Omental fat pad (tissue), 4 donors: Measurements from ENCODE around the gene CPN1. TPM values are rescaled to one million over a fixed set of nuclear protein-coding genes. Genes with fewer than 3 reads are reported as not detected.
"Not testable (repeated sequence)": the region's sequence is repeated elsewhere in the genome, so short reads cannot be mapped to it uniquely, and the experiment has no call there.

Source experiments
- ATAC-seq: fragments of 150-250 bp; one replicate; pipeline ENCODE4 v1.9.1; 2016; ENCODE audit warnings: mild to moderate bottlenecking, moderate library complexity; ENCODE audit not compliant: low FRiP score
- DNase-seq: peaks from one replicate; pipeline ENCODE4 v3.0.0-alpha.2; 2019; ENCODE audit warnings: low spot score
- CTCF ChIP-seq, 3 donors: fragments of 450-650 bp; IDR thresholded peaks; one replicate each; pipeline ENCODE4 v1.5.1; 2016 to 2017; ENCODE audit warnings: antibody characterized with exemption in 3 of 3, mild to moderate bottlenecking in 3 of 3, moderate library complexity in 2 of 3
- total RNA-seq, 4 donors: library from RNA; depleted of rRNA; stranded (reverse); fragments of >200 nt; gene quantifications; one replicate each; pipeline ENCODE4 v1.1.0, GENCODE V29; 2016

CPN1 gene
- total RNA-seq, 4 donors from 2014 or later = not detected

DNA sequence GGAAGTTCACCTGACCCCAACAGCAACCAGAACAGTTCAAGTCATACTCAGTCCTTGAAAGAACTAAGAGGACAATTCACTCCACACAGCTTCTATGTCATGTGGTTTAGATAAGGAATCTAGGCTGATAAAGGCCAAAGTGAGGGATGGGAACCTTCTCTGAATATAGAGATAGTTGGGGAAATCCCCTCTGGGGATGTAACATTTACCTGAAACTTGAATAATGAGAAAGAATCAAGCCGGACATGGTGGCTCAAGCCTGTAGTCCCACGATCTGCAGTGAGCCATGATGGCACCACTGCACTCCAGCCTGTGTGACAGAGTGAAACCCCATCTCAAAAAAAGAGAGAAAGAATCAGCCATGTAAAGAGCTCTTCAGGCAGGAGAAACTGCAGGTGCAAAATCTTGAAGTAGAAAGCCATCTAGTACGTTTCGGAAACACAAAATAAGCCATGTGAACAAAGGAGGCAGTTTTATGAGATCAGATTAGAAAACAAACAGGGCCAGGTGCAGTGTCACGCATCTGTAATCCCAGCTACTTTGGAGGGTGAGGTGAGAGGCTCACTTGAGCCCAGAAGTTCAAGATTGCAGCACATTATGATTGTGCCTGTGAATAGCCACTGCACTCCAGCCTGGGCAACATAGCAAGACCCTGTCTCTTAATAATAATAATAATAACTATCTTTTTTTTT, 67.5 kb downstream of the CPN1 start:
- no peak for TF ChIP-seq CTCF (IDR thresholded peaks at IDR 0.05)
- DNase-seq (no peak), ATAC-seq (no peak)

DNA sequence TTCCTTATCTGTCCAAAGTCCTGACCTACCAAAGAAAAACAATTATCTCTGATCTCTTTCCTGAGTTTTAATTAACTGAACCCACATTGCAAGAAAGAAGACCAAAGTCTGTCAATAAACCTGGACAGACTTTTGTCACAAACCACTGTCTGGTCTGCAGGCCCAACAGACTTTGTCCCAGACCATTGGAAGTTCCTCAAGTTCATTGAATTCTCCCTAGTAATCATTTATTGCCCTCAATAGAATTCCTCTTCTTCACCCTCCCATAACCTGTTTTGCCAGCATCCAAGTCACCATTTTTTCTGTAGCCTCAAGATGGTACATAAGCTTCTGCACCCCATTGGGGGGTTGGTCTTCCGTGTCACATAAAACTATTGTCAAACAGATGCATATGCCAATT, 68.0 kb downstream of the CPN1 start:
- DNase-seq (no peak), ATAC-seq (no peak)
- no peak for TF ChIP-seq CTCF (IDR thresholded peaks at IDR 0.05)

DNA sequence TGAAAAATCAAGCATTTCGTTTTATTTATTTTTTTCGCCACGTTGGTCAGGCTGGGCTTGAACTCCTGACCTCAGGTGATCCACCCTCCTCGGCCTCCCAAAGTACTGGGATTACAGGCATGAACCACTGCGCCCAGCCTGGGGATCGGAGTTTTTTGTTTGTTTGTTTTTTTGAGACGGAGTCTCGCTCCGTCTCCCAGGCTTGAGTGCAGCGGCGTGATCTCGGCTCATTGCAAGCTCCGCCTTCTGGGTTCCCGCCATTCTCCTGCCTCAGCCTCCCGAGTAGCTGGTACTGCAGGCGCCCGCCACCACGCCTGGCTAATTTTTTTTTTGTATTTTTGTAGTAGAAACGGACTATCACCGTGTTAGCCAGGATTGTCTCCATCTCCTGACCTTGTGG, 69.8 kb downstream of the CPN1 start:
- not testable (repeated sequence) for DNase-seq, ATAC-seq

DNA sequence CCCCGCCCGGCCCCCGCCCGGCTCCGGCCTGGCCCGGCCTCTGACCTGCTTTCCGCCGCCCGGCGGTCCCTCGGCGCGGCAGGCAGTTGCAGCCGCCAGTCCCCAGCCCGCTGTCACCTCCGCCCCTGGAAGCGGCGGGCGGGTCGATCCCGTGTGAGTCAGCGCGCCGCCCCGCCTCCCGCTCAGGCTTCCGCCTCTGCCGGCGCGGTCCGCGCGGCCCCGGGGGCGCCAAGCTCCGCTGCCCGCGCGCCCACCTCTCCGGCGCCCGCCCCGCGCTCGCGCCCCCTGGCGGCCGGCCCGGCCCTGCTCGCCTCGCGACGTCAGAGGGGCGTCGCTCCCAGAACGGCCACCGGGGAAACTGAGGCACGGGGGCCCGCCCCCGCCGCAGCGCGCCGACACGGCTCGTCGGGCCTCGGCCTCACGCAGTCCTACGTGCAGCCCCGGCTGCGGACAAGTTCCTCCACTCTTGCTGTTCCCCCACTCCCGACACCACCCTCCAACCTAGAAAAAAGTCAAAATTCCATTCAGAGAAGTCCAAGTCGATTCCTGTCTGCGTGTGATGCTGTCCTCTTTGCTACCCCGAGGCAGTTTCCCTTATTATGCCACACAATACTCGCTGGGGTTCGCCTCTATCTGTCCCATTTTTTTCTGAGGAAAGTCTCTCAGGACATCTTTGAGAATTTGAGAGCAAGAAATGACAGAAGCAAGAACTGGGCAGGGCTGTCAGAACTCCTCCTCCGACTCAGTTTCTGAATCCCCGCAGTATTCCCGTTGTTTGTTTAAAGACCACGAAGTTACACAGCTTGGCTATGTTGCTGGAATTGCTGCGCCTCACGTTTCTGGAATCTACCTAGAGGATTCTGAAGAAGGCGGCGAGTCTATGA, 71.6 kb downstream of the CPN1 start, which contains the start of gene DNMBP:
DNMBP (minus strand) TSS at position 155 of the 884 bp plus-strand sequence. CDS start 37,823 bp downstream, outside the sequence.
- DNase-seq (peak; percentile 35), ATAC-seq (peak; percentile 87)
- peak in 1 of 3 donors; percentile 81 for TF ChIP-seq CTCF (IDR thresholded peaks at IDR 0.05)

- DNase-seq (no peak), ATAC-seq (peak; percentile 71)
- TF ChIP-seq CTCF (IDR thresholded peaks at IDR 0.05) = no peak
Observed at GRCh38 chr10:100009283-100009792, 72.3 kb downstream of the CPN1 start.

DNA sequence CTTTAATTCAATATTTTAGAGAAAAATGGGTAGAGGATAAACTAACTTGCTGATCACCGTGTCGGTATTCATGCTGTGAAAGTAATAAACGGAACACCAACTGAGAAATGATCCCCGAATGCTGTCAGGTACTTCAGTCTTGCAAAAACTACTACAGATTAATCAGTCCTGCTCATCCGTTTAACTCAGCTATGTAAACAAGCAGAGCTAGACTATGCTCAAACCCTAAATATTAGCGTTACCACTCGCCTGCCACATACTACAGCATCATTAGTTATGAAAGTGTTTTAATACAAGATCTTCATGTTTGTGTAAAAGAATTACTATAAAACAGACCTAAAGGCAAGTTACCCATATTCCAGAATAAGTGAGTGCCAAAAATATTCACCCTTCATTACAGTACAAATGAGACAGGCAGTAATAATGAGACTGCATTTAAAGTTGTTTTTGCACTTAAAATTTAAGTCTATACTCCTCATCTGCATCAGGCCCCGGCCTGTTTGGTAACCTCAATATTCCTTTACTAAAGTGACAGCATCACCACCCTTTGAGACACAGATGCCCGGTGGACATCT, 72.9 kb downstream of the CPN1 start:
- ATAC-seq (no peak), DNase-seq (no peak)
- TF ChIP-seq CTCF (IDR thresholded peaks at IDR 0.05) = no peak

DNA sequence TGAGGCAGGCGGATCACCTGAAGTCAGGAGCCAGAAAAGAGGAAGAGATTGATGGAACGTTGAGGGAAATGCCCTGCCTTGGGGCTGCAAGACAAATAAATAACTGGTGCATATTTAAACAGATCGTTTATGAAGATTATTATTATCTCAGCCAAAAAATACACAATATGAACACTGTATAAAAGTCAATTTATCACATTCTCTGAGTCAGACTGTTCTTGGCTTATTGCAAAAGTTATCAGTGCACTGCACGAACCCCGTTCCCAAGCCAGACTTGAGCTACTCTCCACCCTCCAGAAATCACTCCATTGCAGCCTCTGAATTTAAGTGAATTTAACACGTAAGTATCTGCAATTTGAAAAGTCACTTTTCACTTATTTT, 73.5 kb downstream of the CPN1 start:
- DNase-seq = no peak
- ATAC-seq = no peak
- TF ChIP-seq CTCF (IDR thresholded peaks at IDR 0.05) = no peak
